ENCODE data around the gene HEXIM2. TPM values are rescaled to one million over a fixed set of nuclear protein-coding genes. Genes with fewer than 3 reads are reported as not detected.
A peak's percentile ranks its signal among the peaks of the same experiment; 100 is the strongest.

Gene HEXIM2
- total and polyA plus RNA-seq, 2 of the 4 experiments (the other 2 are of a cell fraction): 4.5 to 6.1 TPM

GRCh38 chr17:45138911-45139532 lies 22.7 kb upstream of the HEXIM2 start:
- WGBS, 2 experiments (ENCODE audit: extremely low coverage in 2 of 2, insufficient read length in 1 of 2): 76% methylated on average over 7 of the region's 14 CpGs; no CpG with 5 or more reads in 1 of the 2 experiments
- Histone ChIP-seq H3K4me1 (ENCODE audit: control insufficient read depth, insufficient read depth, low read length) (peaks cover 13% of the 10 kb centered on the region), H3K4ac (ENCODE audit: low read depth, low read length) (no peak overlapping the region), H4K91ac (ENCODE audit: insufficient read depth, low read depth, low read length) (no peak overlapping the region), H3K23ac (ENCODE audit: low read depth, low read length) (no peak overlapping the region), H3K9me1 (ENCODE audit: insufficient read depth, low read length) (peaks cover 6% of the 10 kb centered on the region), H2BK120ac (ENCODE audit: low read depth, low read length) (no peak overlapping the region), H4K20me1 (ENCODE audit: insufficient read depth, low read length) (no peaks in the 10 kb centered on the region), H3K4me2 (ENCODE audit: low read depth, low read length) (no peak overlapping the region), H2BK20ac (ENCODE audit: low read depth, low read length) (no peak overlapping the region), H3K9ac (ENCODE audit: low read depth, low read length) (no peak overlapping the region), H3K14ac (replicated peaks; ENCODE audit: low read depth, low read length) (no peak overlapping the region), H2AK9ac (replicated peaks; ENCODE audit: low read depth, low read length, poor library complexity) (peak overlapping the region; percentile 20), H3K9me3 (ENCODE audit: control insufficient read depth, insufficient read depth, low read length) (no peaks in the 10 kb centered on the region), H2AK5ac (ENCODE audit: low read depth, low read length) (no peak overlapping the region), H2AFZ (replicated peaks; ENCODE audit: low read length, poor library complexity) (no peak overlapping the region), H3K18ac (ENCODE audit: low read depth, low read length) (no peak overlapping the region), H2BK5ac (ENCODE audit: low read depth, low read length, poor library complexity, severe bottlenecking) (no peak overlapping the region), H3K27ac (ENCODE audit: insufficient read depth, low read length) (no peak overlapping the region), H3K36me3 (ENCODE audit: control insufficient read depth, insufficient read depth, low read length) (peaks cover 2% of the 10 kb centered on the region; the same call in 1 of the 2 replicates), H3K79me1 (ENCODE audit: low read depth in 1 of 2, low read length in 2 of 2) (peaks cover 4 to 7% of the 10 kb centered on the region in 2 experiments; a peak in 3 of 4 replicates), H4K5ac (ENCODE audit: low read depth, low read length) (no peak overlapping the region), H3K56ac (ENCODE audit: extremely low read depth, insufficient read depth, low read length) (no peak overlapping the region), H3K27me3 (ENCODE audit: control insufficient read depth, insufficient read depth, low read length) (no peaks in the 10 kb centered on the region), H2BK15ac (ENCODE audit: low read depth, low read length) (no peak overlapping the region), H3K4me3 (ENCODE audit: insufficient read depth, low read depth, low read length) (no peak overlapping the region), H4K8ac (ENCODE audit: low read depth in 2 of 2, low read length in 2 of 2) (no peak overlapping the region)
- no peak for ATAC-seq (ENCODE audit: low read depth)
- no peak for DNase-seq
- ChIA-PET CTCF (interaction anchor here (1.2 kb wide), 1 partner anchor 59 kb away, joined by 7 read pairs; no protein-coding TSS in a partner anchor), POLR2A (ENCODE audit: unreplicated experiment) (no interaction called here)
- in situ Hi-C loops (cut with MboI; ENCODE audit: low sequenced_read_pairs) (loop anchor here (5.0 kb wide), 1 partner anchor 58 kb away; no protein-coding TSS in a partner anchor), dilution Hi-C loops (cut with HindIII; ENCODE audit: low sequenced_read_pairs, unreplicated experiment) (no loop called here), intact Hi-C loops (cut with micrococcal nuclease) (no loop called here)
- no TSS peak for BruUV-seq (replicated peaks)
- no peak for TF ChIP-seq ELK1 (IDR thresholded peaks at IDR 0.05; ENCODE audit: borderline replicate concordance, low read depth, low read length)
- TF ChIP-seq MAZ (IDR thresholded peaks at IDR 0.05; ENCODE audit: borderline replicate concordance, low read depth, low read length): no peak
- no peak for TF ChIP-seq USF2 (IDR thresholded peaks at IDR 0.05; ENCODE audit: low read depth, low read length)
- no peak for TF ChIP-seq MAFK (IDR thresholded peaks at IDR 0.05; ENCODE audit: low read depth, low read length)
- TF ChIP-seq BHLHE40 (IDR thresholded peaks at IDR 0.05; ENCODE audit: low read depth, low read length): no peak
- TF ChIP-seq RAD21 (IDR thresholded peaks at IDR 0.05; ENCODE audit: low read length): no peak
- no peak for TF ChIP-seq RCOR1 (IDR thresholded peaks at IDR 0.05; ENCODE audit: insufficient replicate concordance, low read length)
- no peak for TF ChIP-seq CEBPB (IDR thresholded peaks at IDR 0.05; ENCODE audit: low read depth, low read length)
- TF ChIP-seq FOS (IDR thresholded peaks at IDR 0.05; ENCODE audit: low read depth, low read length): no peak
- TF ChIP-seq RFX5 (IDR thresholded peaks at IDR 0.05; ENCODE audit: low read depth, low read length): no peak
- no peak for TF ChIP-seq NFE2L2 (IDR thresholded peaks at IDR 0.05; ENCODE audit: low read depth, low read length)
- TF ChIP-seq CHD1 (IDR thresholded peaks at IDR 0.05; ENCODE audit: low read depth, low read length): no peak
- TF ChIP-seq MXI1 (IDR thresholded peaks at IDR 0.05; ENCODE audit: borderline replicate concordance, low read depth, low read length): no peak
- no peak for TF ChIP-seq SMC3 (IDR thresholded peaks at IDR 0.05; ENCODE audit: low read depth, low read length)
- TF ChIP-seq POLR2A (IDR thresholded peaks at IDR 0.05; ENCODE audit: low read depth, low read length): no peak

Data from IMR-90 (cell line).